Skeletal muscle tissue (tissue), 4 donors: ENCODE results near the gene CAPS. TPM values are rescaled to one million over a fixed set of nuclear protein-coding genes. Genes with fewer than 3 reads are reported as not detected.

Experiments
- H3K27ac ChIP-seq: one replicate; pipeline ENCODE4 v1.7.0; 2013; ENCODE audit warnings: mild to moderate bottlenecking, low read depth, low read length, inconsistent platforms
- H3K27me3 ChIP-seq, 3 donors: one replicate each; pipeline ENCODE4 v1.7.0; 2013; ENCODE audit warnings: low read length in 3 of 3; ENCODE audit not compliant: control insufficient read depth in 3 of 3, insufficient read depth in 3 of 3
- H3K36me3 ChIP-seq, 3 donors: one replicate each; pipeline ENCODE4 v1.7.0; 2013; ENCODE audit warnings: low read length in 3 of 3; ENCODE audit not compliant: control insufficient read depth in 3 of 3, insufficient read depth in 3 of 3
- H3K4me1 ChIP-seq, 3 donors: one replicate each; pipeline ENCODE4 v1.7.0; 2013; ENCODE audit warnings: low read length in 3 of 3, mild to moderate bottlenecking in 3 of 3; ENCODE audit not compliant: control insufficient read depth in 3 of 3, insufficient read depth in 3 of 3
- H3K4me3 ChIP-seq, 3 donors: one replicate each; pipeline ENCODE4 v1.7.0; 2013; ENCODE audit warnings: low read length in 3 of 3
- H3K9ac ChIP-seq, 3 donors: one replicate each; pipeline ENCODE4 v1.7.0; 2013; ENCODE audit warnings: low read length in 3 of 3, mild to moderate bottlenecking in 3 of 3, moderate library complexity in 2 of 3, low read depth in 1 of 3
- H3K9me3 ChIP-seq, 3 donors: one replicate each; pipeline ENCODE4 v1.7.0; 2013; ENCODE audit warnings: low read length in 3 of 3; ENCODE audit not compliant: control insufficient read depth in 3 of 3
- total RNA-seq: library from RNA; depleted of rRNA; stranded (reverse); fragments of >200 nt; gene quantifications from one replicate; pipeline ENCODE4 v1.2.3, GENCODE V29; 2014
- donor health status: Osteomylitis.

The CAPS gene
- total RNA-seq, 1 donor from 2014 or later: 1.6 TPM

DNA sequence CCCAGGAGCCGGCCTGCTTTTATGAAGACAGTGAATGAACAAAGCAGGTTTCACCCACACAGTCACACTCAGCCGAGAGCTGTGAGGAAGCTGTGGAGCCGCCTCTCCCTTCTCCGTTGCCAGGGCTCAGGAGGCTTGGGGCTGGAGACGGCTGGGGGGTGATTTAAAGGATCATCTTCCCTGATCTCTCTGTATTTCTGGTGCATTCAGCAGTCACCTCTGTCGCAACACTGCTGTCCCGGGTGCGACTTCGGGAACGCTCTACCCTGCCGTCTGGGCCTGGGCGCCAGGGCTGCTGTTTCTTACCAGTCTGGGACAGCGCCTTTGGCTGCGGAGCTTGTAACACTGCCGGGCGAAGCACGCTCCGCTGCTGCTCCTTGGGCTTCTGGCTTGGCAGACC is 18.1 kb downstream of the CAPS start:
- peaks cover 16 to 27% (median 25%) of the 10 kb centered on the region in 3 donors for H3K4me1 ChIP-seq
- peaks cover 51 to 67% (median 59%) of the 10 kb centered on the region in 3 donors for H3K36me3 ChIP-seq
- no peaks in the 10 kb centered on the region for H3K9me3 ChIP-seq
- H3K27me3 ChIP-seq: no peaks in the 10 kb centered on the region
- H3K4me3 ChIP-seq: no peak overlapping the region
- H3K9ac ChIP-seq: peak overlapping the region in 1 of 3 donors; percentile 25
- H3K27ac ChIP-seq: no peak overlapping the region

DNA sequence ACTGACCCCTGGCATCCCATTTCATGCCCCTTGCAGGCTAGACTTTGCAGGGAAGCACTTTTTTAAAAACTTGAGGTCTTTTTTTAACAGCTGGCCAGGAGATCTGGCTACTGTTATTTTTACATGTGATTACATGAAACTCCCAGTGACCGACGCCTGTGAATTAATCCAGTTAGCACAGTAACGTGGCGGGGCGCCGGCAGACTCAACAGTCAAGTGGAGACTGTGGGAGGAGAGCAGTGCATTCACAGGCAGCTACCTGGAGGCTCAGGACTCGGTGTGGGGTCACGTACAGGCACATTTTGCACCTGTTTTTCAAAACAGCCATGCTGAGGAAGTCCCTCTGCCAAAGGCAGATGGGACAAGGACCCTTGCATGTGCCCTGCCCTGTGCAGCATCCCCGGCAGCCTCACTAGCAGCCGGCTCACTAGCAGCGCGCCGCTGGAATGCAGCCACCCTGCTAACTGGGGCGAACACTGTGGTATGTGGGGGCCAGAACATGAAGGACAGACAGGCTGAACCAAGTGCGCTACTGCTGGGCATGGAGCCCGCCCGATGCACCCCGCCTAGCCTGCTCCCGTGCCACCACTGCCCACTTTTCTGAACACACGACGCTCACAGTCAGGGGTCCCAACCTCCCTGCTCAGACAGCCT is 18.7 kb downstream of the CAPS start:
- Histone ChIP-seq H3K27me3 (no peaks in the 10 kb centered on the region), H3K27ac (no peak overlapping the region), H3K9me3 (no peaks in the 10 kb centered on the region), H3K4me3 (no peak overlapping the region), H3K4me1 (peaks cover 10 to 22% (median 19%) of the 10 kb centered on the region in 3 donors), H3K36me3 (peaks cover 47 to 67% (median 58%) of the 10 kb centered on the region in 3 donors), H3K9ac (no peak overlapping the region)

- Histone ChIP-seq H3K27ac (no peak overlapping the region), H3K9me3 (no peaks in the 10 kb centered on the region), H3K36me3 (peaks cover 43 to 63% (median 50%) of the 10 kb centered on the region in 3 donors), H3K4me1 (peaks cover 9 to 16% (median 15%) of the 10 kb centered on the region in 3 donors), H3K9ac (no peak overlapping the region), H3K4me3 (no peak overlapping the region), H3K27me3 (no peaks in the 10 kb centered on the region)
Observed at GRCh38 chr19:5933391-5934068, 19.5 kb downstream of the CAPS start.

GRCh38 chr19:5934069-5934401 is 20.0 kb downstream of the CAPS start:
- Histone ChIP-seq H3K27ac (no peak overlapping the region), H3K4me1 (peaks cover 9 to 16% (median 15%) of the 10 kb centered on the region in 3 donors), H3K36me3 (peaks cover 39 to 59% (median 45%) of the 10 kb centered on the region in 3 donors), H3K4me3 (no peak overlapping the region), H3K27me3 (no peaks in the 10 kb centered on the region), H3K9me3 (no peaks in the 10 kb centered on the region), H3K9ac (no peak overlapping the region)

- Histone ChIP-seq H3K9ac (no peak overlapping the region), H3K27ac (no peak overlapping the region), H3K36me3 (peaks cover 33 to 57% (median 36%) of the 10 kb centered on the region in 3 donors), H3K9me3 (no peaks in the 10 kb centered on the region), H3K4me1 (peaks cover 10 to 20% (median 18%) of the 10 kb centered on the region in 3 donors), H3K4me3 (peak overlapping the region in 1 of 3 donors; percentile 30), H3K27me3 (no peaks in the 10 kb centered on the region)
Observed at GRCh38 chr19:5934774-5935472, 20.9 kb downstream of the CAPS start.

- peaks cover 31 to 58% (median 33%) of the 10 kb centered on the region in 3 donors for H3K36me3 ChIP-seq
- H3K27ac ChIP-seq: peak overlapping the region; percentile 30
- H3K9ac ChIP-seq: peak overlapping the region in 1 of 3 donors; percentile 16
- peaks cover 12 to 27% (median 26%) of the 10 kb centered on the region in 3 donors for H3K4me1 ChIP-seq
- H3K27me3 ChIP-seq: no peaks in the 10 kb centered on the region
- peak overlapping the region in 1 of 3 donors; percentile 30 for H3K4me3 ChIP-seq
- no peaks in the 10 kb centered on the region for H3K9me3 ChIP-seq
Observed at GRCh38 chr19:5935473-5936291, 21.6 kb downstream of the CAPS start.

DNA sequence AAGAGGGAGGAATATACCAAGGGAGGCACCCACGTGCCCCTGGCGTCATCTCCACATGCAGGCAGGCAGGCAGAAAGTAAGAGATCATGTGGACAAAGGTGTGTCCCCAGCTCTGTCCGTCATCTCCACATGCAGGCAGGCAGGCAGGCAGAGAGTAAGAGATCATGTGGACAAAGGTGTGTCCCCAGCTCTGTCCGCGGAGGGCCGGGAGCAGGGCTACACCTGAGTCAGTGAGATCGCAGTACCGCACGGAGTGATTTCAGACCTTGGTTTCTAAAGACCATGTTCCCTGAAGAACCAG is 22.2 kb downstream of the CAPS start:
- Histone ChIP-seq H3K9me3 (no peaks in the 10 kb centered on the region), H3K27me3 (no peaks in the 10 kb centered on the region), H3K36me3 (peaks cover 30 to 58% (median 33%) of the 10 kb centered on the region in 3 donors)

GRCh38 chr19:5937550-5937949 is 23.5 kb downstream of the CAPS start:
- Histone ChIP-seq H3K27me3 (no peaks in the 10 kb centered on the region), H3K27ac (no peak overlapping the region), H3K4me1 (peaks cover 19 to 42% (median 30%) of the 10 kb centered on the region in 3 donors), H3K4me3 (no peak overlapping the region), H3K9me3 (no peaks in the 10 kb centered on the region), H3K9ac (no peak overlapping the region), H3K36me3 (peaks cover 27 to 54% (median 31%) of the 10 kb centered on the region in 3 donors)

More for the DNA sequence above, 22.2 kb downstream of the CAPS start:
- H3K4me3 ChIP-seq: no peak overlapping the region
- H3K4me1 ChIP-seq: peaks cover 16 to 33% (median 30%) of the 10 kb centered on the region in 3 donors
- no peak overlapping the region for H3K9ac ChIP-seq
- H3K27ac ChIP-seq: no peak overlapping the region

DNA sequence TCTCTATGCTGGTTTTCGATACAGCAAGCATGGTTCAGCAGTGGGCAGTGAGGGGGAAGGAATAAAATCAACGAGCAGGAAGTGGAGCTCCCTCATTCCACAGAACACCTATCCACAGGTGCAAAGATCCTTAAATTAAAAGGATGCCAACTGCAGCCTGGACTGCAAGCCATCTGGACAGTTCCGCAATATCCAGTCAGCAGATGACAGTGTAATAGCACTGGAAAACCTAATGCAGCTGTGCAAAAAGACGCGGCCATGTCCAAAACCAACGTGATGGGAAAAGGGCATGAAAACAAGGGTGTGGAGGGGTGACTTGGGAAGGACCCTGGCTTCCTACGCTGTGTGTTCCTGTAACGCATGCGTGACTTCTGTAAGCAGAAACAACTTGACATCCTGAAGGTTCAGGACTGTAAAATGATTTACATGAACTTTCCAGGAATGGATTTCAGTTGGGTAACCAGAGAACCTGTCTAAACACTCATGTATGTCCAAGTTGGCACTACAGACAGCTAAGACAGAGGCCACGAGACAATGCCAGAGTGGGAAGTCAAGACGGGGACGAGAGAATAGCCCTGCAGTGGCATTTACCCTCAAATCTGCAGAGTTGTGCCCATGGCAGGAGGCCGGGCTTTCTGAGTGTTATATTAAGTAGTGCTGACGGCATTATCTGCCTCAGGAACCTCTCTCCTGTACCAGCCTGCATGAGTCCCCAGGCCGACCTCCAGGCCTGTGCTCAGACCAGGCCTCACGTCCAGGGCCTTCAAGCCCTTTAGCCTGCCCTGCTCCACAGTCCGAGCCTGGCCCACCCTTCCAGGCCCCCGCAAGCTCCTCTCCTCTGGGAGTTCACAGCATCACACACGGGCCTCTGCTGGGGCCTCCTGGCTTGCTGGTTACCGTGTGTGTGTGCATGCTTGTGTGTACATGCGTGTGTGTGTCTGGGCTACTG is 26.5 kb downstream of the CAPS start:
- Histone ChIP-seq H3K9ac (peak overlapping the region in 2 of 3 donors; percentile 33 to 57), H3K4me1 (peaks cover 24 to 41% (median 24%) of the 10 kb centered on the region in 3 donors), H3K27me3 (no peaks in the 10 kb centered on the region), H3K4me3 (no peak overlapping the region), H3K9me3 (no peaks in the 10 kb centered on the region), H3K27ac (no peak overlapping the region), H3K36me3 (peaks cover 21 to 44% (median 30%) of the 10 kb centered on the region in 3 donors)
